Activated T-helper 17 cell treated with anti-CD3 and anti-CD28 coated beads, Interleukin-2, amount 50 U/mL, for 72 hours (primary cell): Measurements from ENCODE around the gene GALNT16. TPM values are rescaled to one million over a fixed set of nuclear protein-coding genes. Genes with fewer than 3 reads are reported as not detected.

ENCODE experiments used
- ATAC-seq: fragments of 150-1000 bp; cut with Tn5 transposase; replicated peaks from 2 replicates; pipeline ENCODE4 v1.10.0; 2021; ENCODE audit warnings: mild to moderate bottlenecking, moderate library complexity
- H3K27ac Mint-ChIP-seq: one replicate; pipeline ENCODE4 v1.8.0; 2022; ENCODE audit warnings: mixed read lengths
- H3K27me3 Mint-ChIP-seq: one replicate; pipeline ENCODE4 v1.8.0; 2022; ENCODE audit warnings: mixed read lengths
- H3K36me3 Mint-ChIP-seq: one replicate; pipeline ENCODE4 v1.8.0; 2022; ENCODE audit warnings: low read depth, mild to moderate bottlenecking, mixed read lengths
- H3K4me1 Mint-ChIP-seq: one replicate; pipeline ENCODE4 v1.8.0; 2022; ENCODE audit warnings: mixed read lengths
- H3K4me3 Mint-ChIP-seq: one replicate; pipeline ENCODE4 v1.8.0; 2022; ENCODE audit warnings: mild to moderate bottlenecking, mixed read lengths
- H3K9me3 Mint-ChIP-seq: one replicate; pipeline ENCODE4 v1.8.0; 2022; ENCODE audit warnings: mixed read lengths
- total RNA-seq, 2 donors: library from RNA; stranded (reverse); gene quantifications; one replicate each; pipeline ENCODE4 v1.2.3, GENCODE V29; 2022

The GALNT16 gene
- total RNA-seq, 2 donors from 2014 or later: 0.06 to 0.66 TPM

GRCh38 chr14:69324341-69324931, 64.5 kb downstream of the GALNT16 start:
- Mint-ChIP-seq H3K27me3 (no peaks in the 10 kb centered on the region), H3K4me1 (no peaks in the 10 kb centered on the region), H3K36me3 (no peaks in the 10 kb centered on the region), H3K4me3 (no peak overlapping the region), H3K27ac (no peak overlapping the region), H3K9me3 (no peaks in the 10 kb centered on the region)
- ATAC-seq: no peak

DNA sequence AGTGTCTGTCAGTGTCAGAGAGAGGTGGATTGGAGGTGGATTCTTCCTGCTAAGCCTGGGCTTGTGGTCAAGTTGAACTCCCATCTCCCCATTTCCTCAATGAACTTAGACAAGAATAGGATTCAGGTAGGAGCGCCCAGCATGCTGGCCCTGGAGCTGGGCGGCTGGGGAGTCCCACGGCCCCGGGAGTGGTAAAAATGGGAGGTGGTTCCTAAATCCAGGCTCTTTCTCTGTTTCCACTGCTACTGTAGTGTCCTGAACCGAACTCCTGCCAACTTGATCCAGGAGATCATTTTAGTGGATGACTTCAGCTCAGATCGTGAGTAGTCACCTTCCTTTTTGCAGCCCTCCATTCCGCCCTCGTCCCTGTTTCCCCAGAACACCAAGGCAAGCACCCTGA, 65.1 kb downstream of the GALNT16 start:
- ATAC-seq: no peak
- no peaks in the 10 kb centered on the region for H3K36me3 Mint-ChIP-seq
- no peak overlapping the region for H3K27ac Mint-ChIP-seq
- H3K27me3 Mint-ChIP-seq: no peaks in the 10 kb centered on the region
- no peaks in the 10 kb centered on the region for H3K9me3 Mint-ChIP-seq
- no peak overlapping the region for H3K4me3 Mint-ChIP-seq
- no peaks in the 10 kb centered on the region for H3K4me1 Mint-ChIP-seq

DNA sequence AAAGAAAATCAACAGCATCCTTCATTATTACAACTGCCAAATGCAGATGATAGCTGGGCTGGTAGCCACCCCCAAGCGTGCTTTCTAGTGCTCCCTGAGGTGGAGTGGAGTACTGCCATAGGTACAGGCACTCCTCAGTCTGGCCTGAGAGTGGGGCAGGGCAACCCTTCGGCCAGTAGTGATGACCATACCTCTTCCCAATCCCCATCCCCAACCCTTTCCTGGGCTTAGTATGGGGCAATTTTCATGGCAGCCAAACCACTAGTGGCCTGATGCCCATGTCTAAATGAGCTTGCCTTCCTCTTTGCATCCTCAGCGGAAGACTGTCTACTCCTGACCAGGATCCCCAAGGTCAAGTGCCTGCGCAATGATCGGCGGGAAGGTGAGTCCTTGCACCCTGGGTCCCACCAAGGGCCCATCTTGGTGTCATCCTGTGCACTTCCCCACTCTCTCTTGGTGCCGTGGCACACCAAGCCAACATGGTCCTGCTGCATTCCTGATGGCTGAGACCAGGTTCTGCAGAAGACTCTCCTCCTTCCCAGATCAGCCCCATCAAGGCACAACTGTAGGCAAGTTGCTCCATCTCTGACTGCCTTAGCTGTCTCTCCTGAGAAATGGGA, 65.8 kb downstream of the GALNT16 start:
- no peak for ATAC-seq
- Mint-ChIP-seq H3K36me3 (no peaks in the 10 kb centered on the region), H3K4me3 (no peak overlapping the region), H3K27me3 (no peaks in the 10 kb centered on the region), H3K27ac (no peak overlapping the region), H3K9me3 (no peaks in the 10 kb centered on the region), H3K4me1 (no peaks in the 10 kb centered on the region)

DNA sequence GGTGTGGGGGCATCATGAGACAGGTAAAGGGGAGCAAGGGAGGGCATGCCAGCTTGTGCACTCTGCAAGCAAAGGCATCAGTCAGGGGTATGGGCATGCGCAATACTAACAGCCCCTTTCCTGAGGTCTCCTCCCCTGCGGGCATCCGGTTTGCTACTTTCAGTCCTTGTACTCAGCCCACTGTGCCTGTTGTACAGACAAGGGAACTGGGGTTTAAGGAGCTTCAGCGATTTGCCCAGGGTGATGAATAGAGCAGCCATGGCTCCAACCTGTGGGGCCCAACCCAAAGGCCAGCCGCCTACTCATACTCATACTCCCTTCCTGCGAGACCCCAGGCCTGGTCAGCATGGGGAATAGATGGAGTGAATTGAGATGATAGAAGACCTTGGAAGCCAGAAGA, 66.7 kb downstream of the GALNT16 start:
- H3K36me3 Mint-ChIP-seq: no peaks in the 10 kb centered on the region
- H3K9me3 Mint-ChIP-seq: no peaks in the 10 kb centered on the region
- no peak overlapping the region for H3K4me3 Mint-ChIP-seq
- no peak overlapping the region for H3K27ac Mint-ChIP-seq
- no peaks in the 10 kb centered on the region for H3K4me1 Mint-ChIP-seq
- H3K27me3 Mint-ChIP-seq: no peaks in the 10 kb centered on the region
- no peak for ATAC-seq

DNA sequence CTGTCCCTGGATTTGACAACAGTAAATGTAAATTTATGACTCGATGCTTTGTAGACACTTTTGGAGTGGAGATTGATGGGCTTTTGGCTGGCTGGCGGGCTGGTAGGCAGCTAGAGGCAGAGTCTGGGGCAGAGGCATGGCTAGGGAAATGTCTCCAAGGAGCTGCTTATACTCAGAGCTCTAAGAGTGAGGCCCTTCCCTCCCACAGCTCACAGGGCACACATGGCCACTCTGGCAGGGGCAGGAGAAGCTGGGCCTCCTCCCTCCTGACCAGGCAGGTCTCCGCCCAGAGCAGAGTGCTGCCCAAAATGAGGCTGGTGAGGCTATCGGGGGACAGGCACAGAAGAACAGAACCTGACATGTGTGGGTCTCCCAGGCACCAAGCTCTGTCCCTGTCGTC, 67.5 kb downstream of the GALNT16 start:
- ATAC-seq: no peak
- H3K27me3 Mint-ChIP-seq: no peaks in the 10 kb centered on the region
- H3K4me1 Mint-ChIP-seq: no peaks in the 10 kb centered on the region
- H3K36me3 Mint-ChIP-seq: no peaks in the 10 kb centered on the region
- H3K4me3 Mint-ChIP-seq: no peak overlapping the region
- no peaks in the 10 kb centered on the region for H3K9me3 Mint-ChIP-seq
- H3K27ac Mint-ChIP-seq: no peak overlapping the region

DNA sequence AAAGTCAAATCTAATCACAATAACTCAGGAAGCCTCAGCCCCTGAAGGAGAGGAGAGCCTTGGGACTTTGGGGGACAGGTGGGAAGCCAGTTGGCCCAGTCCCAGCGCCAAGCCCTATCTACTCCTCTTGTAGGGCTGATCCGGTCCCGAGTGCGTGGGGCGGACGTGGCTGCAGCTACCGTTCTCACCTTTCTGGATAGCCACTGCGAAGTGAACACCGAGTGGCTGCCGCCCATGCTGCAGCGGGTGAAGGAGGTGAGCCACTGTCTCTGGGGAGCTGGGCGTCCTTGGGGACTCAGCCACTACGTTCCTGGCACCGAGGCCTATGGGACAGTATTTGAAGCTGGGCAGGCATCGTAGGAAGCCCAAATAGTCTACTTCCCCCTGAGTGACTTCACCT, 68.4 kb downstream of the GALNT16 start:
- H3K27ac Mint-ChIP-seq: no peak overlapping the region
- no peak for ATAC-seq
- no peaks in the 10 kb centered on the region for H3K9me3 Mint-ChIP-seq
- H3K27me3 Mint-ChIP-seq: no peaks in the 10 kb centered on the region
- H3K4me1 Mint-ChIP-seq: no peaks in the 10 kb centered on the region
- H3K36me3 Mint-ChIP-seq: no peaks in the 10 kb centered on the region
- no peak overlapping the region for H3K4me3 Mint-ChIP-seq

GRCh38 chr14:69328765-69329164, 68.8 kb downstream of the GALNT16 start:
- no peaks in the 10 kb centered on the region for H3K36me3 Mint-ChIP-seq

DNA sequence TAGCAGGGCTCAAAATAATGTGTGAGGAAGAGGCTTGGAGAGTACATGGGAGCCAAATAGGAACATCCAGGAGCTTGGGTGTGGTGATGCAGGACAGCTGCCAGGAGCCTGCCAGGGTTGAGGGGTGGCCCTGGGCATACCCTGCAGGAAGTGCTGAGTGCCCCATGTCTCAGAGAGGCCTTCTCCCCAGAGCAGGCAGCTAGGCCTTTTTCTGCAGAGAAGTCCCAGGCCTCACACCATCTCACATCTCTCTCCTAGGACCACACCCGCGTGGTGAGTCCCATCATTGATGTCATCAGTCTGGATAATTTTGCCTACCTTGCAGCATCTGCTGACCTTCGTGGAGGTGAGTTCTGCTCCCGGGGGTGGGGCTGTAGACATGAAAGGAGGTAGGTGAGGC, 71.2 kb downstream of the GALNT16 start:
- Mint-ChIP-seq H3K4me1 (no peaks in the 10 kb centered on the region), H3K9me3 (no peaks in the 10 kb centered on the region), H3K27me3 (no peaks in the 10 kb centered on the region), H3K4me3 (no peak overlapping the region), H3K27ac (peak overlapping the region; percentile 2), H3K36me3 (no peaks in the 10 kb centered on the region)
- no peak for ATAC-seq

More at GRCh38 chr14:69328765-69329164, 68.8 kb downstream of the GALNT16 start:
- H3K27me3 Mint-ChIP-seq: no peaks in the 10 kb centered on the region
- H3K4me1 Mint-ChIP-seq: no peaks in the 10 kb centered on the region
- no peak overlapping the region for H3K27ac Mint-ChIP-seq
- no peak for ATAC-seq
- H3K4me3 Mint-ChIP-seq: no peak overlapping the region
- H3K9me3 Mint-ChIP-seq: no peaks in the 10 kb centered on the region

GRCh38 chr14:69332782-69333395, 72.9 kb downstream of the GALNT16 start:
- no peaks in the 10 kb centered on the region for H3K9me3 Mint-ChIP-seq
- H3K27me3 Mint-ChIP-seq: no peaks in the 10 kb centered on the region
- no peak overlapping the region for H3K27ac Mint-ChIP-seq
- ATAC-seq: no peak
- H3K4me3 Mint-ChIP-seq: no peak overlapping the region
- no peaks in the 10 kb centered on the region for H3K36me3 Mint-ChIP-seq
- H3K4me1 Mint-ChIP-seq: no peaks in the 10 kb centered on the region

DNA sequence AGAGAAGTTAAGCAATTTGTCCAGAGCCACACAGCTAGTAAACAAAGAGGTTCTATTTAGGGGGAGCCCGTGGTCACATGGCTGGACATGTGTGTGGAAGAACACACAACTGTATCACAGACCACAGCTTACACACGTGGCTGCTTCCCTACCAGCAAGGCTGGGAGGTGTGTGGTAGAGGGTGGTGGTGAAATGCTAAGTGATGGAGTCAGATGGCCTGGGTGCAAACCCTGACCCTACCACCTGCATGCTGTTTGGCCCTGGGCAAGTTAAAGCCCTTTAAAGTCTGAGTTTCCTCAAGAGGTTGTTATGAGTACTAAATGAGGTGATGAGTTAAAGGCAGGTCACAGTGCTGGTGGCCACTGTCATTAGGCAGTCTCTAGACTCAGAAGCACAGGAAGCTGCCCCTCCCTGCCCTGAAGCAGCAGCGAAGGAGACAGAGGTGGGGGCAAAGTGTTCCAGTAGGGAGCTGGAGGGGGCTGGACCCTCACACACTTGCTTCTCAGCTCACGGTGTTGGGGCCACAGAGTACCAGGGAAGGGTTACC, 73.9 kb downstream of the GALNT16 start:
- no peak for ATAC-seq
- Mint-ChIP-seq H3K27ac (no peak overlapping the region), H3K4me3 (no peak overlapping the region), H3K36me3 (no peaks in the 10 kb centered on the region), H3K4me1 (no peaks in the 10 kb centered on the region), H3K9me3 (no peaks in the 10 kb centered on the region), H3K27me3 (no peaks in the 10 kb centered on the region)

GRCh38 chr14:69334576-69334975, 74.6 kb downstream of the GALNT16 start:
- H3K27ac Mint-ChIP-seq: no peak overlapping the region
- no peaks in the 10 kb centered on the region for H3K4me1 Mint-ChIP-seq
- H3K4me3 Mint-ChIP-seq: no peak overlapping the region
- no peaks in the 10 kb centered on the region for H3K36me3 Mint-ChIP-seq
- peaks cover 4% of the 10 kb centered on the region for H3K27me3 Mint-ChIP-seq
- no peaks in the 10 kb centered on the region for H3K9me3 Mint-ChIP-seq
- no peak for ATAC-seq

GRCh38 chr14:69335371-69335771, 75.4 kb downstream of the GALNT16 start:
- H3K9me3 Mint-ChIP-seq: no peaks in the 10 kb centered on the region
- peaks cover 4% of the 10 kb centered on the region for H3K27me3 Mint-ChIP-seq
- no peaks in the 10 kb centered on the region for H3K36me3 Mint-ChIP-seq
- no peak for ATAC-seq
- H3K4me3 Mint-ChIP-seq: no peak overlapping the region
- no peak overlapping the region for H3K27ac Mint-ChIP-seq
- H3K4me1 Mint-ChIP-seq: no peaks in the 10 kb centered on the region

DNA sequence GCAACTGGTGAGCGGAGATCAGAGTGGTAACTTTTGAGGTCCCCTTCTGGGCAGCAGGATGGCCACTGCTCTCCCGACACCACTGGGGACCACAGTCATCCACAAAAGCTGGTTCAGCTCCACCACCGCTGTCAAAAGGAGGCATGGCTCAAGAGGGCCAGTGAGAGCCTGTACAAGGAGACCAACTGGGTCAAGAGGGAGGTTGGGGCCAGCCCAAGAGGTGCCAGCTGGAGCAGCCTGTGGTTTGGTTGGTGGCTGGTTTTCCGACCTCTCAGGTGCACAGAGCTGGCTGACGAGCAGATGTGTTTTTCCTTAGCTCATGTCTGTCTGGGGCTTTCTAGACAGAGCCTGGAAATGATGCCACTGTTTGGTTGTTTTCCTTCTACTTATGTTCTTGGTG, 78.0 kb downstream of the GALNT16 start:
- peaks cover 10% of the 10 kb centered on the region for H3K27me3 Mint-ChIP-seq
- ATAC-seq: no peak
- H3K27ac Mint-ChIP-seq: no peak overlapping the region
- no peak overlapping the region for H3K4me3 Mint-ChIP-seq
- no peaks in the 10 kb centered on the region for H3K36me3 Mint-ChIP-seq
- no peaks in the 10 kb centered on the region for H3K9me3 Mint-ChIP-seq
- no peaks in the 10 kb centered on the region for H3K4me1 Mint-ChIP-seq

DNA sequence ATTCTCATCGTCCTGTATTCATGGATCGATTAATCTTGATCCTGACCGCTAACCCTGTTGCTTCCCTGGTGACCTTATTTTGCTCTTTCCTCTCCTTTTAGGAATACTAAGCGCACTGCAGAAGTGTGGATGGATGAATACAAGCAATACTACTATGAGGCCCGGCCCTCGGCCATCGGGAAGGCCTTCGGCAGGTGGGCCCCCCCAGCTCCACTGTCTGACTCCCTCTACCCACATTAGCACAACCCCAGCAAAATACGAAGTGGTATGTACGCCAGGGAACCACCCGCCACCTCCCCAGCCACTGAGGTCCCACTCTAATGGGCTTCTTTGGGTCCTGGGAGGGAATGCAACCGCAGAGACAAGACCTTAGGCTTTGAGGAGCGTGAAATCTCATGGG, 79.5 kb downstream of the GALNT16 start:
- H3K36me3 Mint-ChIP-seq: no peaks in the 10 kb centered on the region
- peaks cover 10% of the 10 kb centered on the region for H3K27me3 Mint-ChIP-seq
- H3K4me1 Mint-ChIP-seq: no peaks in the 10 kb centered on the region
- no peak overlapping the region for H3K27ac Mint-ChIP-seq
- no peaks in the 10 kb centered on the region for H3K9me3 Mint-ChIP-seq
- no peak for ATAC-seq
- no peak overlapping the region for H3K4me3 Mint-ChIP-seq

- Mint-ChIP-seq H3K27ac (no peak overlapping the region), H3K9me3 (no peaks in the 10 kb centered on the region), H3K27me3 (peaks cover 13% of the 10 kb centered on the region), H3K36me3 (no peaks in the 10 kb centered on the region), H3K4me1 (no peaks in the 10 kb centered on the region), H3K4me3 (no peak overlapping the region)
- no peak for ATAC-seq
These were observed 83.1 kb downstream of the GALNT16 start for GRCh38 chr14:69342928-69343525.
